Breast epithelium (tissue), 3 donors: Measurements from ENCODE around the gene PHF21A.

Source experiments
- POLR2A ChIP-seq: fragments of 450-650 bp; IDR thresholded peaks from one replicate; pipeline ENCODE4 v1.6.1; 2016; ENCODE audit warnings: antibody characterized with exemption, mild to moderate bottlenecking, moderate library complexity
- TF ChIP-seq, protein P1 (sequence below), 3 donors: fragments of 450-650 bp; IDR thresholded peaks; one replicate each; pipeline ENCODE4 v1.5.1; 2016 to 2017; ENCODE audit warnings: antibody characterized with exemption in 3 of 3, mild to moderate bottlenecking in 3 of 3, moderate library complexity in 3 of 3

GRCh38 chr11:45930951-45931570 lies 190.2 kb downstream of the PHF21A start:
- TF ChIP-seq POLR2A = no peak
- TF ChIP-seq, protein P1, sequence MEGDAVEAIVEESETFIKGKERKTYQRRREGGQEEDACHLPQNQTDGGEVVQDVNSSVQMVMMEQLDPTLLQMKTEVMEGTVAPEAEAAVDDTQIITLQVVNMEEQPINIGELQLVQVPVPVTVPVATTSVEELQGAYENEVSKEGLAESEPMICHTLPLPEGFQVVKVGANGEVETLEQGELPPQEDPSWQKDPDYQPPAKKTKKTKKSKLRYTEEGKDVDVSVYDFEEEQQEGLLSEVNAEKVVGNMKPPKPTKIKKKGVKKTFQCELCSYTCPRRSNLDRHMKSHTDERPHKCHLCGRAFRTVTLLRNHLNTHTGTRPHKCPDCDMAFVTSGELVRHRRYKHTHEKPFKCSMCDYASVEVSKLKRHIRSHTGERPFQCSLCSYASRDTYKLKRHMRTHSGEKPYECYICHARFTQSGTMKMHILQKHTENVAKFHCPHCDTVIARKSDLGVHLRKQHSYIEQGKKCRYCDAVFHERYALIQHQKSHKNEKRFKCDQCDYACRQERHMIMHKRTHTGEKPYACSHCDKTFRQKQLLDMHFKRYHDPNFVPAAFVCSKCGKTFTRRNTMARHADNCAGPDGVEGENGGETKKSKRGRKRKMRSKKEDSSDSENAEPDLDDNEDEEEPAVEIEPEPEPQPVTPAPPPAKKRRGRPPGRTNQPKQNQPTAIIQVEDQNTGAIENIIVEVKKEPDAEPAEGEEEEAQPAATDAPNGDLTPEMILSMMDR (IDR thresholded peaks at IDR 0.05) = no peak
